Measurements from ENCODE around the gene ZCCHC9.

DNA sequence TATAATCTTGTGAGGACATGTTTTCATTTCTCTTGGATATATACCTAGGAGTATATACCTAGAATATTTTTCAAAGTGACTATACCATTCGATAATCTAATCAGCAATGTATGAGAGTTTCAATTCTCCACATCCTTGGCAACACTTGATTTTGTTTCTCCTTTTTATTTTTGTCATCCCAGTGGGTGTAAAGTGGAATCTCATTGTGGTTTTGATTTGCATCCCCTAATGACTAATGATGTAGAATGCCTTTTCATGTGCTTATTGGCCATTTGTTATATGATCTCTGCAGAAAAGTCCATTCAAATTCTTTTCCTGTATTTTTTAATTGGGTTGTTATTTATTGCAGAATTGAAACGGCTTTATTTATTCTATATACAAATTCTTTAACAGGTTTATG is 15.2 kb downstream of the ZCCHC9 start:
- TF ChIP-seq EP300 (IDR thresholded peaks at IDR 0.05): no peak
- TF ChIP-seq POLR2A (IDR thresholded peaks at IDR 0.05): no peak
- TF ChIP-seq, protein P1, sequence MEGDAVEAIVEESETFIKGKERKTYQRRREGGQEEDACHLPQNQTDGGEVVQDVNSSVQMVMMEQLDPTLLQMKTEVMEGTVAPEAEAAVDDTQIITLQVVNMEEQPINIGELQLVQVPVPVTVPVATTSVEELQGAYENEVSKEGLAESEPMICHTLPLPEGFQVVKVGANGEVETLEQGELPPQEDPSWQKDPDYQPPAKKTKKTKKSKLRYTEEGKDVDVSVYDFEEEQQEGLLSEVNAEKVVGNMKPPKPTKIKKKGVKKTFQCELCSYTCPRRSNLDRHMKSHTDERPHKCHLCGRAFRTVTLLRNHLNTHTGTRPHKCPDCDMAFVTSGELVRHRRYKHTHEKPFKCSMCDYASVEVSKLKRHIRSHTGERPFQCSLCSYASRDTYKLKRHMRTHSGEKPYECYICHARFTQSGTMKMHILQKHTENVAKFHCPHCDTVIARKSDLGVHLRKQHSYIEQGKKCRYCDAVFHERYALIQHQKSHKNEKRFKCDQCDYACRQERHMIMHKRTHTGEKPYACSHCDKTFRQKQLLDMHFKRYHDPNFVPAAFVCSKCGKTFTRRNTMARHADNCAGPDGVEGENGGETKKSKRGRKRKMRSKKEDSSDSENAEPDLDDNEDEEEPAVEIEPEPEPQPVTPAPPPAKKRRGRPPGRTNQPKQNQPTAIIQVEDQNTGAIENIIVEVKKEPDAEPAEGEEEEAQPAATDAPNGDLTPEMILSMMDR (IDR thresholded peaks at IDR 0.05): no peak

All from ovary (tissue), 3 donors.